NCI-H345 treated with DMSO at 0.1 percent for 48 hours (cell line): Measurements from ENCODE around the gene SLX1A.
"Not testable (repeated sequence)": the region's sequence is repeated elsewhere in the genome, so short reads cannot be mapped to it uniquely, and the experiment has no call there.

Experiments used
- DNase-seq: peaks from one replicate; lab custom pipeline; 2025; ENCODE audit not compliant: unreplicated experiment; lab: John Stamatoyannopoulos, UW

The SLX1A gene

DNA sequence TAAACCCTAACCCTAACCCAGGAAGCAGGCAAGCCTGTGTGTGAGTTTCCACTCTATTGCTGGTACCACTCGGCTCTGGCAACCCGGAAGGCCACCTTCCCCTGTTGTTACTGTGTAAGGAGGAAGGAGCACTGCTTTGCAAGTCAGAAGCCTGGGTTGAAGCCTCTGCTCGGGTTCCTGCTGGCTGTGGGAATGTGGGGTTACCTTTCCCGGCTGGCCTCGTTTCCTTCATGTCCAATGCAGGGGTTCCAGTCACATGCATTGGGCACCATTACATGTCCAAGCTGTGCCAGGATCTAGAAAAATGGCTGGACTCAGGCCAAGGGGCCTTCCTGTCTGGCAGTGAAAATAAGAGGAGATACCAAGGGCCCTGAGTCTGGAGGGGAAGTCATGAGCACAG is 23.4 kb downstream of the SLX1A start:
- not testable (repeated sequence) for DNase-seq
